EL (cell line): Measurements from ENCODE around the gene LRR1.
"Not testable (repeated sequence)": the region's sequence is repeated elsewhere in the genome, so short reads cannot be mapped to it uniquely, and the experiment has no call there.

Source experiments
- DNase-seq: peaks from one replicate; pipeline ENCODE4 v3.0.0-alpha.2; 2016

Gene LRR1

DNA sequence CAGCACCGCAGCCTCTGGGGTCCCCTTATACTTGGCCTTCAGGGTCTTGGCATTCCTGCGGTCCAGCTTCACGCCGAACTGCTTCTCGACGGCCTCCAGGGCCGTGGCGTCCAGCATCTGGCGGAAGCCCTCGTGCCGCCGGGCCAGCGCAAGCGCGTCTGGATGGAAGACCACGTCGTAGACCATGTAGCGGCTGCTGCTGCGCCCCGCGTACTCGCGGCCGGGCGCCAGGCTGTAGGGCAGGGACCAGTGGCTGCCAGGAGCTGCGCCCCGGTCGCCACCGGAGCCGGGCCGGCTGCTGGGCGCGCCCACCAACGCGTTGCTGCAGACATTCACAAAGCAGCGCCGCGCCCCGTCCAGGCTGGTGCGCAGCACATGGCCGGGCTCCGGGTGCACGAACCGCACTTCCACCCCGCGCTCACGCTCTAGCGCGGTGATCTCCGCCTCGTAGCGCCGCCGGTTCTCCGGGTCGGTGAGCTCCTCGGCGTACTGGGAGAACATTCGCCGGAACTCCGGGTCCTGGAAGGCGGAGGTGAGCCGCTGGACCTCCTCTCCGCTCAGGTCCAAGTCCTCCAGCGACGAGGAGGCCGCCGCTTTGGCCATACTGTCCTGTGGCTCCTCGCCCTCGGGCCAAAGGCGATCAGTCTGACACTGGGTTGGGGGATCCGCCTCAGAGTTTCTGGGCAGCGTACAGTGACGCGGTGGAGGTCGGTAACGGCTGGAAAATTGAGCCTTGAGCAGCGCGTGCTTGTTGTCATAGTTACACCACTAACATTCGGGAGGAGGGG lies 36.0 kb downstream of the LRR1 start, which contains the start of gene DNAAF2:
Gene DNAAF2 (minus strand): TSS at position 698 of the 788 bp plus-strand sequence. CDS start 95 bp downstream, at position 603.
- peak; percentile 73 for DNase-seq

DNA sequence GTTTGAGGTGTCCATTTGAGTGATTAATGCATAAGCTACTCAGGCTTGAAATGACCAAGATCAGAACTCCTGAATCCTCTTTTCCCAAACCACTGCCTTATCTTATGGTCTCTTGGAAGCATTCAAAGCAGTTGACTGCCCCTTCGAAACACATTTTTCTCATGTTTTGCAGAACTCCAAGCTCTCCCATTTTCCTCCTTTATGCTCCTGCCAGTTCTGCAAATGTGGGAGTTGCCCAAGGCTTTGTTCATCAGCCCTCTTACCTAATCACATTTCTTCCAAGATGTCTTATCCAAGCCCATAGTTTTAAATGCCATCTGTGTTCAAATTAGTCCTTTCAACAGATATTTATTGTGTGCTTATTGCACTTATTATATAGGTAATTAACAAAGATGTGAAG lies 38.1 kb downstream of the LRR1 start:
- DNase-seq: no peak

DNA sequence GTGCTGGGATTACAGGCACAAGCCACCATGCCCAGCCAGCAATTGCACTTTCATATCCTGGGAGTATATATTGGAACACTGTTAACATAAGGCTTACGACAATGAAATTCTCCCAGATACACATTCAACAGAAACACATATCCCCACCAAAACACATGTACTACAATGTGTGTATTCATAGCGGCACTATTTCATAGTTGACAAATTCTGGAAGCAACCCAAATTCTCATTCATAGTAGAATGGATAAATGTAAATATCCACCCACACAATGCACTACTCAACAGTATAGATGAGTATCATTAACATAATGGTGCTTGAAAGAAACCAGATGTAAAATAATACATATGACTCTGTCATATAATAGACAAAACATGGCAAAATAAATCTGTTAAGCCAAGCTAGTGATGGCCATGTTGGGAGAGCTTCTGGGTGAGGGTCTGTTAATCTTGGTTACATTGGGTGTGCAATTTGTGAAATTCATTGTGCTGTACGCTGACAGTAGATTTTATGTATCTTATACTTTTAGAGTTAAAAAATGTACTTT lies 38.9 kb downstream of the LRR1 start:
- no peak for DNase-seq

- no peak for DNase-seq
Measured at GRCh38 chr14:49640540-49641417, 42.0 kb downstream of the LRR1 start.

GRCh38 chr14:49641697-49642129 lies 43.0 kb downstream of the LRR1 start:
- DNase-seq: peak; percentile 49

DNA sequence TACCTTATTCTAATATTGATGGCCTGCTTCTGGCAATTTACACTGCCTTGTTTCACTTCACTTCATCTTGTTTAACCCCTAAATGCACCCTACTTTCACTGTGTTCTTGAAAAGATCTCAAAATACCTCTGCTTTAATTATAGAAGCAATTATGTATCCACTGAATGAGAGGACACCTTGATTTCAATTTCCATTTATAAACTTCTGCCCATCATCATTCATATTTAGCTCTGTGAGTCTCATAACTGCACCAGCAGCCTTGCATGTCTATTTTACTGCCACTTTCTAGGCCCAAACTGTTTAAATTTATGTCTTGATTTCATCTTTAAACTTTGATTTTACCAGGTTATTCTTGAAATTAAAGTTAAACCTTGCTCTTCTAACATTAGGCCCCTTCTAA lies 43.4 kb downstream of the LRR1 start:
- no peak for DNase-seq

DNA sequence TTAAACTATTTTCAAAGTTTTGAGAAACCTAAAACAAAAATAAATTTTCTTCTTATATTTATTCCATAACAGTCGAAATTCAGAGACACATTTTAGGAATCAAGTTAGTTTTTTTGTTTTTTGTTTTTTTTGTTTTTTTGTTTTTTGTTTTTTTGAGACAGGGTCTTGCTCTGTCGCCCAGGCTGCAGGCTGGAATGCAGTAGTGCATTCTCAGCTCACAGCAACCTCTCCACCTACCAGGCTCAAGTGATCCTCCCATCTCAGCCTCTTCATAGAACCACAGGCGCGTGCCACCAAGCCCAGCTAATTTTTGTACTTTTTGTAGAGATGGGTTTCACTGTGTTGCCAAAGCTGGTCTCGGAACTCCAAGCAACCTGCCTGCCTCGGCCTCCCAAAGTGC lies 54.8 kb downstream of the LRR1 start:
- no peak for DNase-seq

DNA sequence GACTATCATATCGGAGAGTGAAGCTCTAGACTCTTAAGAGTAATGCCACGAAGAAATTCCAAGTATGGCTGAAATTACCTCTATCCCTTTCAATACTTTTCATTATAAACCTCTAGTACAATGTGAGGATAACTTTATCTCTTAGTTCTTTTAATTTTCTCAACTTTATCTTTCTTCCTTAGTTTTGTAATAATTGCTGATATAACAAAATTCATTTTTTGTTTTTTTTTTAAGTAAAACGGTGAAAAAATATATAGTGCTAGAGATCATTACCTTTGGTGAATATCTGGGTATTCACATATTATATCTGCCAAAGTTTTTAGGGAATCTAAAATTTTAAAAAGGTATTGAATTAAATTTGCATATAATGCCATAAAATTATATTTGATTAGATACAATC lies 55.8 kb downstream of the LRR1 start:
- DNase-seq: no peak

DNA sequence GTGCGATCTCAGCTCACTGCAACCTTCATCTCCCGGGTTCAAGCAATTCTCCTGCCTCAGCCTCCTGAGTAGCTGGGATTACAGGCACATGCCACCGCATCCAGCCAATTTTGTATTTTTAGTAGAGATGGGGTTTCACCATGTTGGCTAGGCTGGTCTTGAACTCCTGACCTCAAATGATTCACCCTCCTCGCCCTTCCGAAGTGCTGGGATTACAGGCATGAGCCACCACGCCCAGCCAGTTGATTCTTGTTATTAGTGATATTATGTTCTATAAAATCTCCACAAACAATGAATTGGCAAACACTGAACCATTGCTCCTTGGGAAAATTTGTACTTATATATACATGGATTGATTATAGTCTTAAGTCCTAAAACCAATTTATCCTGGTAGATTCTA lies 58.8 kb downstream of the LRR1 start:
- DNase-seq: not testable (repeated sequence)

GRCh38 chr14:49659526-49660455 lies 61.1 kb downstream of the LRR1 start:
- no peak for DNase-seq
